Lung microvascular endothelial cell (primary cell): ENCODE measurements around the gene MDH1. TPM values are rescaled to one million over a fixed set of nuclear protein-coding genes. Genes with fewer than 3 reads are reported as not detected.
A peak's percentile ranks its signal among the peaks of the same experiment; 100 is the strongest.
"Not testable (repeated sequence)": the region's sequence is repeated elsewhere in the genome, so short reads cannot be mapped to it uniquely, and the experiment has no call there.

Experiments used
- DNase-seq, 2 donors: peaks; one replicate each; pipeline versions ENCODE4 v3.0.0 to v3.0.0-alpha.2; 2010; ENCODE audit warnings: low read depth in 2 of 2
- total RNA-seq: library from RNA; depleted of rRNA; stranded (reverse); fragments of >200 nt; gene quantifications from 2 replicates; pipeline ENCODE4 v1.2.1, GENCODE V29; 2014

MDH1 gene
- 100 and 113 TPM in 2 replicates for total RNA-seq

GRCh38 chr2:63588385-63589147 lies at the start of gene MDH1, which contains the start of gene WDPCP:
TSS of gene MDH1 (plus strand) at chr2:63588963. CDS start at chr2:63589044, 81 bp downstream.
TSS of gene WDPCP (minus strand) at chr2:63588477. CDS start at chr2:63588271, 206 bp downstream.
- DNase-seq: peak; percentile 100

DNA sequence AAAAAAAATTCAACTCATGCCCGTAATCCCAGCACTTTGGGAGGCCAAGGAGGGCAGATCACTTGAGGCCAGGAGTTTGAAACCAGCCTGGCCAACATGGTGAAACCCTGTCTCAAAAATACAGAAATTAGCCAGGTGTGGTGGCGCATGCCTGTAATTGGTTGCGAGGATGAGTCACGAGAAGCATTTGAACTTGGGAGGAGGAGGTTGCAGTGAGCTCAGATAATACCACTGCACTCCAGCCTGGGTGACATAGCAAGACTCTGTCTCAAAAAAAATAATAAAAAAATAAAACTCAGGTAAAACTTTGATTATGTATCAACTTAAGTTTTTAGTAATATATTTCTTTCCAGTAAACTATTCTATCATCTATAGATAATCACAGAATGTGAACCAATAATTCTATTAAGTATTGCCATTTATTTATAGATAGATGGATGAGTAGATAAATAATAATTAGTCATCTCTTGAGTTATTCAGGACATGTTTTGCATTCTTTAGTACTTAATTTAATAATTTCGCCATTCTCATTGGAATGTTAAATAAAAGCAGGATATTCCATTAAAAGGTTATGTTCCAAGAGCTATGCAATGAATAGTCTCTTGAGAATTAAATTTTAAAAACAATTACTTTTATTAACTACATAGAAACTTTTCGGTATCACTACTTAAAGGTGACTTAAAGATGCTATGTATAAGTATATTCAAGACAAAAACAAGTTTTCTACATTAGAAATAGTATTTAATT lies 49.2 kb upstream of the MDH1 start:
- no peak for DNase-seq

DNA sequence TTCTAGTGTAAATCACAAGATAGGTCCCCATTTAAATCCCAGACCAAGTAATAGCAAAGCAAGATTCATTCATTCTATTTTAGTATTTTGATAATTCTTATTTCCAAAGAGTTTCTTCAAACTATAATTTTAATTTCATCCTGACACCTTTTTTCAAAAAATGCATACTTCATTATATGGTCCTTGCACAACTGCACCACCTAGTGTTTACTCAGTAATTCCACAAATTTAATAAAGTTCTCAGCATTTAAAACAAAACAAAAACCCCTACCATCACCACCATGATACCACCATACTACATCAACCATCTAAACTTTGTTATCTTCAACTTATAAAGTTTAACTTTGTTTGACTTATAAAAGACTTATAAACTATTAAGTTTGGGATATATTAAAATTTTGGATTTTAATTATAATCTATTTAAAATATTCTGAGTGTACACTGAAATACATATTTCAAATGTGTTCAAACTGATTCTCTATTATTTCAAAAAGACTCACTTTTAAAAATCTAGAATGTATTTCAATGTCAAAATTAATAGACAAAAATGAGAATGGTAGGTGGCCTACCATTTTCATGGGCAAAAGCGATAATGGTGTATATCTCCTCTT lies 44.6 kb upstream of the MDH1 start:
- peak; percentile 36 to 37 for DNase-seq

DNA sequence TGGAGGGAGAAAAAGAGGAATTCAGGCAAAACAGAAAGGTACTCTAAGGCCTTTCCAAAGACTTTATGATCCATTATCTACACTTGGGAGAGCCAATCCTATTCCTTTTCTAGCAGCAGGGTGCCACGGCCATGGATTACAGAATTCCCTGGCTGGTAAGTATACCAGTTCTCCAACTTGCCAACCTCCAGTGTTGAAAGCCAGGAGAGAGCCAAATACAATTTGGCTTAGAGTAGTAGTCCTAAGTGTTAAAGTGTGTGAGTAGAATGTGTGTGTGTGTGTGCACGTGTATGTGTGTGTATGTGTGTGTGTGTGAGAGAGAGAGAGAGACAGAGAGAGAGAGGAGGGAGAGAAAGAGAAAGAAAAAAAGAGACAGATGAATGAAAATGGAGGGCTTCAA lies 43.7 kb upstream of the MDH1 start:
- DNase-seq: no peak

DNA sequence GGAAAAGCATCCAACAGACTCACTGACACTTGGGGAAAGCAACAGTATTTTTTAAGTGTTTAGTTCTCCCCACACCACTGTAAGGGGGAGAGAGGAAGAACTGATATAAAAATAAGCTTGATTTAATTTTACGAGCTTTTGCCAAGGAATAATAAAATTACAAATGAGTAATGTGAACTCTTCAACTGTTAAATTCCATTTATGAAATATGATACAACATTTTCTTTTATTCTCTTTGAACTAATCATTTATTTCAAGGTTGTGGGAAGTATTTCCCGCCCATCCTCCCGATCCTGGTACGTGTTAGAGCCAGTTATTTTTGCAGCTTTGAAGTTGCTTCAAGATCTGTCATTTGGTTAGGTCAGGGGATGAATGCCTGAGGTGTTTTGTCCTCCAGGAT lies 35.7 kb upstream of the MDH1 start:
- DNase-seq: no peak

DNA sequence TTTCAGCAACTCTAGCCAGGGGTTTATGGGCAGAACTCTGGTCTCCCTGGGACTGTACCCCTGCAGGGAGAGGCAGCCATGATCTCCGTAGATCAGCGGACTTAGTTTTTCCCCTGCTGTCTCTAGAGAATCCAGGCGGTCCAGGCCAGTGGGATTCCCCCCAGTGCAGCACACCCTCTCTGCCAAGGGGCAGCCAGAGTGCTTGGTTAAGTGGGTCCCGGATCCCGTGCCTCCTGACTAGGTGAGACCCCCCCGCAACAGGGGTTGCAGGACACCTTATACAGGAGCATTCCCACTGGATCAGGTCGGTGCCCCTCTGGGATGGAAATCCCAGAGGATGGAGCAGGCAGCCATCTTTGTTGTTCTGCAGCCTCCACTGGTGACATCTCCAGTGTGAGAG lies 33.5 kb upstream of the MDH1 start:
- DNase-seq: no peak

GRCh38 chr2:63555931-63556330 lies 32.8 kb upstream of the MDH1 start:
- DNase-seq: no peak

DNA sequence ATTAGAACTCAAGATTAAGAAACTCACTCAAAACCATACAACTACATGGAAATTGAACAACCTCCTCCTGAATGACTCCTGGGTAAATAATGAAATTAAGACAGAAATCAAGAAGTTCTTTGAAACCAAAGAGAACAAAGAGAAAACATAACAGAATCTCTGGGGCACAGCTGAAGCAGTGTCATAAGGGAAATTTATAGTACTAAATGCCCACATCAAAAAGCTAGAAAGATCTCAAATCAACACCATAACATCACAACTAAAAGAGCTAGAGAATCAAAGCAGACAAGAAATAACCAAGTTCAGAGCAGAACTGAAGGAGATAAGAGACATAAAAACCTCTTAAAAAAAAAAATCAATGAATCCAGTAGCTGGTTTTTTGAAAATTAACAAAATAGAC lies 30.9 kb upstream of the MDH1 start:
- DNase-seq: not testable (repeated sequence)

- not testable (repeated sequence) for DNase-seq
Measured at GRCh38 chr2:63558922-63559321, 29.8 kb upstream of the MDH1 start.

DNA sequence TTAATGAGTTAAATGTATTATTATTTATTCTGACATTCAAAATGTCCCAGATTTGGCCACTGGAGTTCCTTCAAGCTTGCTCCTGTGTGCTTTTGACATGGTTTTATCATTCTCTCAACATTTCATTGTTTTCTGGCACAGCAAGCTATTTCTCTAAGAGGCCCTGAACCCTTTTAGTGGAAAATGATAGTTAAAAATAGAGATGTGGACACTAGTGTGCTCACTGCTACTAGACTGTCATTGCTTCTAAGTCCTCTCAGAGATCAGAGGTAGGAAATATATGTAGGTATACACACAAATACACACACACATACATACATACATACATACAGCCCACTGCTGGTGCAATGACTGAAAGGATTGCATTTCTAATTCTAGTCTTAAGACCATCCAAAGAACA lies 26.0 kb upstream of the MDH1 start:
- DNase-seq: no peak

DNA sequence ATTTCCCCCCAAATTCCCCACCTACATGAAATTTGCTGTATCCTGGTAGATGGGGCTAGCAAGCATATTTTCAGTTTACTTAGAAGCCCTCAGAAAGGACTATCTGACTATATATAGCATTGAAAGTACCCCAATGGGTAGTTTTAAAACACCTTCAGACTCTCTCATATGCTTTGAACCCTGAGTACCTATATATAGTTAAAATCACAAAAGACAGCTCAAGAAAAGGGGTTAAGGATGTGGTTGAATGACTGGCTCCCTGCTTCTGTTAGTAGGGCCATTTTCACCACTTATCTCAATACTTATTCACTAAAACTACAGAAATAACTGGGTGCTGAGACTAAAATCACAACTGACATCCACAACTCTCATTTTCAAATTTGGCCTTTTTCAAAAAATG lies 19.0 kb upstream of the MDH1 start:
- DNase-seq: no peak

DNA sequence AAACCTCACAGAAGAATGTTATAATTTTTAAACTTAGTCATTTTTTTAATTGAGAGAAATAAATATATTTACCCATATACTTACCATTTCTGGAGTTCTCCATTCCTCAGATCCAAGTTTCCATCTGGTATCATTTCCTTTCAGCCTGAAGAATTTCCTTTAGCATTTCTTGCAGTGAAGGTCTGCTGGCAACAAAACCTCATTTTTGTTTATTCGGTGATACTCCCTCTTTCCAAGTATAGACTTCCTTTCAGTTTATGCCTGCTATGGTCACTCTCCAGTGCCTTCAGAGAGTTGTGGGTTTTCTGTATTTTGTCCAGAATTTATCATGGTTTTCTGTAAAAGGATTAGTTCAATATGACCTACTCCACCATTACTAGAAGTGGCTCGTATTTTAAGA lies 17.5 kb upstream of the MDH1 start:
- DNase-seq: peak in 1 of 2 donors; percentile 46

DNA sequence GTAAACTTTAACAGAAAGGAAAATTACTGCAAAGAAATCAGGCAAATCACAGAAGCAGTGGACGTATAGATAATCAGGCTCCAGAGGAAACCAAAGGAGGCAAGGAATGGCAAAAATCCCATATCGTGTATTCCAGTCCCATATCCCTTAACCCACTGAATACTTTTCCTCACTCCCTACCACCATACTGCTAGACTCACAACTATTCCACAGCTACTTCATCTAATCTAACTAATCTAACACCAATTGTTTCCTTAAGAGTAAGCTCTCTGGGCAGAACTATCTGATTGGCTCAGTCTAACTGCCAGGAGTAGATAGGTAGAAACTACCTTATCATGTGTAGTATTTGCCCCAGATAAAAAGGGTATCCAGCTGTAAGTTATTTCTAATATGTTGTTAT lies 16.8 kb upstream of the MDH1 start:
- DNase-seq: no peak

- not testable (repeated sequence) for DNase-seq
Measured at GRCh38 chr2:63573026-63573425, 15.7 kb upstream of the MDH1 start.

GRCh38 chr2:63573726-63574345 lies 14.9 kb upstream of the MDH1 start:
- DNase-seq: not testable (repeated sequence)

GRCh38 chr2:63576546-63576945 lies 12.2 kb upstream of the MDH1 start:
- no peak for DNase-seq

- DNase-seq: no peak
Measured at GRCh38 chr2:63578767-63579166, 10.0 kb upstream of the MDH1 start.

DNA sequence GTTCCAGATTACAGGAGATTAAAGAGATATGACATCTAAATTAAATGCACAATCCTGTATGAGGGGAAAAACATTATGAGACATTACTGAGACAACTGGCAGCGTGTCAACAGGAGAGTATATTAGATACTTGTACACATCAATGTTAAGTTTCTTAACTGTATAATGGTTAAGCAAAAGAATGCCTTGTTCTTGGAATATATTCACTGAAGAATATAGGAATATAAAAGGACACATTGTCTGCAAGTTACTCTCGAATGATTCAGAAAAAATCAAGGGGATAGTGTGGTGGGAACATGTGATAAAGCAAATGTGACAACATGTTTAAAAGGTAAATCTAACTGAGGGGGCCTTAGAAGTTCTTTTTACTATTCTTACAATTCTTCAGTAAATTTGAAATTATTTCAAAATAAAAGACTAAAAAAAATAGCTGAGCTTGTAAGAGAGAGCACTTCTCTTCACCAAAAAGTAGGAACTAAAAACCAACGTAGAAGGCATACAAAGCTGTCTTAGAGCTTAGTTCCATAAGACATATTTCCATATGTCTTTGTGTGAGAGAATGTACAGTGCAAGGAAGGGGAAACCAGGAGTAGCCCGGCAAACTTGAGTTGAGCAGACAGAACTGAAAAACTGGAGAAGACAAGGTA lies 8.0 kb upstream of the MDH1 start:
- DNase-seq: no peak

DNA sequence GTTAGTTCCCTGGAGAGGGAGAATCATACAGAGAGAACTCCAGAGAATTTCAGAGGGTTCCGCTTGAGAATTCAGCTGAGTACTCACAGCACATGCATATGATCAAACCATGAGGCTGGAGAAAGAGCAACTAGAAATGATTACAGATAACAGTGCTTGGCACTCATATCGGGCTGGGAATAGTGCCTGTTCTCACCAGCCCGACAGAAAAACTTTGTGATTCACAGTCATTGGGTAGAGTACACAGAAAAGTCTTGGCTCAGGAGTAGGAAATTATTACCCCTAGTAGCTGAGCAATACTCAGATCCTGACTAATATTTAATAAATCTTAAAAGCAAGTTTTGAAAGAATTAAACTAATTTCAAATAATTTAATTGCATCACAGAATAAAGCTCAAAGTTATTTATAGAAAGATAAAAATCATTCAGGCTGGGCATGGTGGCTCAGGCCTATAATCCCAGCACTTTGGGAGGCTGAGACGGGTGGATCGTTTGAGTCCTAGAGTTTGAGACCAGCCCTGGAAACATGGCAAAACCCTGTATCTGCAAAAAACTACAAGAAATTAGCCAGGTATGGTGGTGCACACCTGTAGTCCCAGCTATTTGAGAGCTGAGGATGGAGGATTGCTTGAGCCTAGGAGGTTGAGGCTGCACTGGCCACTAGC lies 7.3 kb upstream of the MDH1 start:
- DNase-seq: peak; percentile 42 to 52

- DNase-seq: no peak
Measured at GRCh38 chr2:63582873-63583272, 5.9 kb upstream of the MDH1 start.
